Renal cortical epithelial cell (primary cell): Measurements from ENCODE around the gene IRS2. TPM values are rescaled to one million over a fixed set of nuclear protein-coding genes. Genes with fewer than 3 reads are reported as not detected.
A peak's percentile ranks its signal among the peaks of the same experiment; 100 is the strongest.

Experiments
- DNase-seq: peaks from one replicate; pipeline ENCODE4 v3.0.0-alpha.2; 2011; ENCODE audit warnings: low read depth
- total RNA-seq: library from RNA; depleted of rRNA; stranded (reverse); fragments of >200 nt; gene quantifications from 2 replicates; pipeline ENCODE4 v1.2.3, GENCODE V29; 2014

The IRS2 gene
- total RNA-seq, 1 donor from 2014 or later, result 22.3 TPM

GRCh38 chr13:109803825-109804224 lies 17.4 kb upstream of the IRS2 start:
- DNase-seq, result peak; percentile 20

- no peak for DNase-seq
These were observed 16.6 kb upstream of the IRS2 start for GRCh38 chr13:109802936-109803335.

GRCh38 chr13:109795011-109795410 lies 8.6 kb upstream of the IRS2 start:
- DNase-seq, result no peak

GRCh38 chr13:109794095-109794494 lies 7.7 kb upstream of the IRS2 start:
- no peak for DNase-seq

GRCh38 chr13:109792416-109793059 lies 6.2 kb upstream of the IRS2 start:
- no peak for DNase-seq

GRCh38 chr13:109790942-109791605 lies 4.7 kb upstream of the IRS2 start:
- DNase-seq, result peak; percentile 59

- peak; percentile 52 for DNase-seq
These were observed 3.7 kb upstream of the IRS2 start for GRCh38 chr13:109790086-109790485.

- no peak for DNase-seq
These were observed 2.9 kb upstream of the IRS2 start for GRCh38 chr13:109789262-109789661.

- no peak for DNase-seq
These were observed 2.2 kb upstream of the IRS2 start for GRCh38 chr13:109788372-109789111.

- DNase-seq, result no peak
These were observed 962 bp upstream of the IRS2 start for GRCh38 chr13:109787135-109787954.

- DNase-seq, result no peak
These were observed 412 bp downstream of the IRS2 start for GRCh38 chr13:109785892-109786450.

- no peak for DNase-seq
These were observed 1.1 kb downstream of the IRS2 start for GRCh38 chr13:109785141-109785891.

GRCh38 chr13:109784590-109785140 lies 1.7 kb downstream of the IRS2 start:
- DNase-seq, result no peak

- DNase-seq, result no peak
These were observed 2.4 kb downstream of the IRS2 start for GRCh38 chr13:109783815-109784589.

- no peak for DNase-seq
These were observed 3.0 kb downstream of the IRS2 start for GRCh38 chr13:109783447-109783814.

- DNase-seq, result no peak
These were observed 3.5 kb downstream of the IRS2 start for GRCh38 chr13:109782823-109783431.

GRCh38 chr13:109782066-109782822 lies 4.1 kb downstream of the IRS2 start:
- no peak for DNase-seq

- no peak for DNase-seq
These were observed 4.9 kb downstream of the IRS2 start for GRCh38 chr13:109781384-109782065.
